ENCODE data around the gene XDH. TPM values are rescaled to one million over a fixed set of nuclear protein-coding genes. Genes with fewer than 3 reads are reported as not detected.

Gene XDH
- total RNA-seq, 1 experiment from 2014 or later: 0.08 TPM

GRCh38 chr2:31286230-31286629, 128.3 kb downstream of the XDH start:
- no peak for DNase-seq (ENCODE audit: low read depth, low spot score)
- in situ Hi-C loops (cut with HindIII; ENCODE audit: low pct_unique_long_range_greater_than_20kb, low sequenced_read_pairs) (no loop called here), intact Hi-C loops (cut with micrococcal nuclease; ENCODE audit: unreplicated experiment) (no loop called here)
- CTCF ChIA-PET: interaction anchor here (0.6 kb wide), 2 partner anchors 56 to 575 kb away, joined by 5 to 10 read pairs; no protein-coding TSS in a partner anchor
- BruUV-seq (replicated peaks): no TSS peak
- H3K27me3 ChIP-seq (ENCODE audit: control insufficient read depth, insufficient read depth, low read length): no peaks in the 10 kb centered on the region
- H3K9me3 ChIP-seq (ENCODE audit: control insufficient read depth, insufficient read depth, low read depth, low read length): no peaks in the 10 kb centered on the region
- no peak overlapping the region for H3K4me3 ChIP-seq (ENCODE audit: low read depth in 2 of 2, low read length in 2 of 2)
- no peaks in the 10 kb centered on the region for H3K36me3 ChIP-seq (ENCODE audit: control insufficient read depth, insufficient read depth, low read length)
- POLR2A ChIA-PET: no interaction called here
- TF ChIP-seq SIN3A (IDR thresholded peaks at IDR 0.05; ENCODE audit: borderline replicate concordance, insufficient read depth, low read depth, low read length) (no peak), TCF7L2 (IDR thresholded peaks at IDR 0.05; ENCODE audit: low read depth, low read length) (no peak), POLR2AphosphoS5 (IDR thresholded peaks at IDR 0.05; ENCODE audit: low read depth, low read length) (no peak)
- TF ChIP-seq, protein P1, sequence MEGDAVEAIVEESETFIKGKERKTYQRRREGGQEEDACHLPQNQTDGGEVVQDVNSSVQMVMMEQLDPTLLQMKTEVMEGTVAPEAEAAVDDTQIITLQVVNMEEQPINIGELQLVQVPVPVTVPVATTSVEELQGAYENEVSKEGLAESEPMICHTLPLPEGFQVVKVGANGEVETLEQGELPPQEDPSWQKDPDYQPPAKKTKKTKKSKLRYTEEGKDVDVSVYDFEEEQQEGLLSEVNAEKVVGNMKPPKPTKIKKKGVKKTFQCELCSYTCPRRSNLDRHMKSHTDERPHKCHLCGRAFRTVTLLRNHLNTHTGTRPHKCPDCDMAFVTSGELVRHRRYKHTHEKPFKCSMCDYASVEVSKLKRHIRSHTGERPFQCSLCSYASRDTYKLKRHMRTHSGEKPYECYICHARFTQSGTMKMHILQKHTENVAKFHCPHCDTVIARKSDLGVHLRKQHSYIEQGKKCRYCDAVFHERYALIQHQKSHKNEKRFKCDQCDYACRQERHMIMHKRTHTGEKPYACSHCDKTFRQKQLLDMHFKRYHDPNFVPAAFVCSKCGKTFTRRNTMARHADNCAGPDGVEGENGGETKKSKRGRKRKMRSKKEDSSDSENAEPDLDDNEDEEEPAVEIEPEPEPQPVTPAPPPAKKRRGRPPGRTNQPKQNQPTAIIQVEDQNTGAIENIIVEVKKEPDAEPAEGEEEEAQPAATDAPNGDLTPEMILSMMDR (IDR thresholded peaks at IDR 0.05): no peak
- TF ChIP-seq, protein P2, sequence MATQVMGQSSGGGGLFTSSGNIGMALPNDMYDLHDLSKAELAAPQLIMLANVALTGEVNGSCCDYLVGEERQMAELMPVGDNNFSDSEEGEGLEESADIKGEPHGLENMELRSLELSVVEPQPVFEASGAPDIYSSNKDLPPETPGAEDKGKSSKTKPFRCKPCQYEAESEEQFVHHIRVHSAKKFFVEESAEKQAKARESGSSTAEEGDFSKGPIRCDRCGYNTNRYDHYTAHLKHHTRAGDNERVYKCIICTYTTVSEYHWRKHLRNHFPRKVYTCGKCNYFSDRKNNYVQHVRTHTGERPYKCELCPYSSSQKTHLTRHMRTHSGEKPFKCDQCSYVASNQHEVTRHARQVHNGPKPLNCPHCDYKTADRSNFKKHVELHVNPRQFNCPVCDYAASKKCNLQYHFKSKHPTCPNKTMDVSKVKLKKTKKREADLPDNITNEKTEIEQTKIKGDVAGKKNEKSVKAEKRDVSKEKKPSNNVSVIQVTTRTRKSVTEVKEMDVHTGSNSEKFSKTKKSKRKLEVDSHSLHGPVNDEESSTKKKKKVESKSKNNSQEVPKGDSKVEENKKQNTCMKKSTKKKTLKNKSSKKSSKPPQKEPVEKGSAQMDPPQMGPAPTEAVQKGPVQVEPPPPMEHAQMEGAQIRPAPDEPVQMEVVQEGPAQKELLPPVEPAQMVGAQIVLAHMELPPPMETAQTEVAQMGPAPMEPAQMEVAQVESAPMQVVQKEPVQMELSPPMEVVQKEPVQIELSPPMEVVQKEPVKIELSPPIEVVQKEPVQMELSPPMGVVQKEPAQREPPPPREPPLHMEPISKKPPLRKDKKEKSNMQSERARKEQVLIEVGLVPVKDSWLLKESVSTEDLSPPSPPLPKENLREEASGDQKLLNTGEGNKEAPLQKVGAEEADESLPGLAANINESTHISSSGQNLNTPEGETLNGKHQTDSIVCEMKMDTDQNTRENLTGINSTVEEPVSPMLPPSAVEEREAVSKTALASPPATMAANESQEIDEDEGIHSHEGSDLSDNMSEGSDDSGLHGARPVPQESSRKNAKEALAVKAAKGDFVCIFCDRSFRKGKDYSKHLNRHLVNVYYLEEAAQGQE (IDR thresholded peaks at IDR 0.05; ENCODE audit: insufficient read depth in 1 of 2, low read depth in 2 of 2, low read length in 1 of 2): no peak
- H3K27ac ChIP-seq (ENCODE audit: low read length): no peak overlapping the region
- H3K4me1 ChIP-seq (ENCODE audit: control insufficient read depth, insufficient read depth, low read length): no peaks in the 10 kb centered on the region
- ATAC-seq: no peak

Other genes with a start within 250 kb of the XDH start
- 0.05 TPM for gene CAPN14, start 197.2 kb downstream of the XDH start, total RNA-seq (2021; ENCODE audit: unreplicated experiment)
- gene EHD3, start 180.6 kb downstream of the XDH start, total RNA-seq (2021; ENCODE audit: unreplicated experiment): 2.6 TPM
- not detected for gene SRD5A2, start 166.2 kb upstream of the XDH start, total RNA-seq (2021; ENCODE audit: unreplicated experiment)

Measured in Panc1 (cell line).